22Rv1 (cell line): Measurements from ENCODE around the gene SORCS2.
A peak's percentile ranks its signal among the peaks of the same experiment; 100 is the strongest.

Source experiments
- CTCF ChIP-seq: fragments of 450-650 bp; IDR thresholded peaks from 2 replicates; pipeline ENCODE4 v1.5.1; 2017; ENCODE audit warnings: mild to moderate bottlenecking
- ZFX ChIP-seq: fragments of 450-650 bp; IDR thresholded peaks from 2 replicates; pipeline ENCODE4 v1.6.1; 2017; ENCODE audit warnings: antibody characterized with exemption, borderline replicate concordance

GRCh38 chr4:7462509-7462971 is 270.2 kb downstream of the SORCS2 start:
- TF ChIP-seq CTCF (peak; percentile 47), ZFX (no peak)
